GM18870 (cell line): ENCODE data around the gene ZGRF1.
"Not testable (repeated sequence)": the region's sequence is repeated elsewhere in the genome, so short reads cannot be mapped to it uniquely, and the experiment has no call there.

ENCODE experiments used
- ATAC-seq: cut with Tn5 transposase; IDR thresholded peaks from one replicate; pipeline ENCODE4 v1.9.1; 2021; ENCODE audit warnings: moderate library complexity; ENCODE audit not compliant: unreplicated experiment

ZGRF1 gene

GRCh38 chr4:112642526-112642925, 5.8 kb upstream of the ZGRF1 start:
- no peak for ATAC-seq

DNA sequence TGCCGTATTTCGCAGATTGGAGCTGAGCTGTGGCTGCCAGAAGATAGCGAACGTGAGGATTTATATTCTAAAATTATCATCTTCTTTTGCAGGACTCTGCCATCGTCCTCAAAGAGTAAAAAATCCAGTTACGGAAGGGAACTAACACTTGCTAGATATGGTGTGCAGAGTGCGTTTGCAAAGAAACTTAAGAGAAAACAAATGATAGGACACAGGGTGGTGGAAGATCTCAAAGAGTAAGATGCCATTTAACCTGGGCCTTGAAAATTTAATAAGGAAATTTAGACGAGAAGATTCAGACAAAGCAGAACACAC, 800 bp upstream of the ZGRF1 start:
- no peak for ATAC-seq

DNA sequence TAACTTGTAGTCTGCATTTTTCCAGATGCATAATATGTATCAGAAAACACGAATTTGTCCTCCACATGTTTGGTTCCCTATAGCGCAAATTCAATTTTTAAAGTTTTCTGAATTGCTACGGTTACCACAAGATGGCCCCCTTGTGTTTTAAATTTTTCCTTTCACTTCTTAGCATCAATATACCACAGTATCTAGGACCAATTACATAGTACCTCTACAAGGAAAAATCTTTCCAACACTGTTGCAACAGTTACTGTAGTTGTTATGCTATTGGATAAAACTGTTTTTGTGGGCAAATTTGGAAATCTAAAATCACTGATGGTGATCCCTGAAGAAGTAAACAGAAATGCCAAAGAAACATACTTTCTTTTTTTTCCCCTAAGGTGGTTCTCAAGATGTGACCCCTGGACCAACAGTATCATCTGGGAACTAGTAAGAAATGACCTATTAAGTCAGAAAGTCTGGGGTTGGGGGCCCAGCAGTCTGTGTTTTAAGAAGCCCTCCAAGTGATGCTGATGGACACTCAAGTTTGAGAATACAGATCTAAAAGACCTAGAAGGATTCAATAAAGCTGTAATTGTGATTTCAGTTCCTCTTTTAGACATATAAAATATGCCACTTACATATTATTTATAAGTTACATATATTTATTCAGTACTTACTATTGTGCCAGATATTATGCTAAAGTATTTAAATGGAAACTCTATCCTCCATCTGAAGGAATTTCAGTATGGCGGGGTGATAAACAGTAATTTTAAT, 3.1 kb downstream of the ZGRF1 start:
- ATAC-seq, result no peak

DNA sequence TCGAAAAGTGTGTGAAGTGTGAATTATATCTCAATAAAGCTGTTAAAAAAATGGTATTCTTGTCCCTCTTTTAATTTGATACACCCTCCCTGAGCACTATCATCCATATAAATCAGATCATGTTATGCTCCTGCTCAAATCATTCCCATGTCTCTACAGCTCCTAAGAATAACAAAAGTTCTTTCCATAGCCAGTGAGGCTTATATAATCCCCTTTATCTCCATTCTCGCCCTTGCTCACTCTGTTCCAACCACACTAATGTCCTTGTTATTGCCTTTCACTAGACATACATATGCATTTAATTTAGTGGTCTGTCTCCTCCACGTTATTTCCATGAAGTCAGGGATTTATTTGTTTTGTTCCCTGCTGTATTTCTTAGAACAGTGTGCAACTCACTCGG, 10.5 kb downstream of the ZGRF1 start:
- ATAC-seq, result no peak

DNA sequence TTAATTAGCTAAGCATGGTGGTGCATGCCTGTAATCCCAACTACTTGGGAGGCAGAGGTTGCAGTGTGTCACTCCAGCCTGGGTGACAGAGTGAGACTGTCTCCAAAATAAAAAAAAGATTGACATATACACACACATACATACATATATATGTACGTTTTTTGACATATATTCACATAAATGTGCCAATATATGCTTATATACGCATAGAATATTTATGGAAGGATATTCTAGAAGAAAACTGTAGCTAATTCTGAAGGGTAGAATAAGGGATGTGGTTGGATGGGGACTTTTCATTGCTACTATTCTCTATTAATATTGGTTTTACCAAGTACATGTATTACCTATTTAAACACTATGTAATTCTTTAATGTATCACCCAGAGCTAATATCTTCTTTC, 19.7 kb downstream of the ZGRF1 start:
- ATAC-seq, result no peak

GRCh38 chr4:112612814-112613213, 23.9 kb downstream of the ZGRF1 start:
- not testable (repeated sequence) for ATAC-seq

GRCh38 chr4:112604589-112604988, 32.1 kb downstream of the ZGRF1 start:
- ATAC-seq, result no peak

GRCh38 chr4:112594993-112595392, 41.7 kb downstream of the ZGRF1 start:
- ATAC-seq, result no peak

GRCh38 chr4:112593438-112594133, 43.1 kb downstream of the ZGRF1 start:
- peak; percentile 77 for ATAC-seq

- no peak for ATAC-seq
Measured at GRCh38 chr4:112592717-112593116, 44.0 kb downstream of the ZGRF1 start.

GRCh38 chr4:112591593-112591992, 45.1 kb downstream of the ZGRF1 start:
- ATAC-seq, result no peak

- no peak for ATAC-seq
Measured at GRCh38 chr4:112589206-112589605, 47.5 kb downstream of the ZGRF1 start.

DNA sequence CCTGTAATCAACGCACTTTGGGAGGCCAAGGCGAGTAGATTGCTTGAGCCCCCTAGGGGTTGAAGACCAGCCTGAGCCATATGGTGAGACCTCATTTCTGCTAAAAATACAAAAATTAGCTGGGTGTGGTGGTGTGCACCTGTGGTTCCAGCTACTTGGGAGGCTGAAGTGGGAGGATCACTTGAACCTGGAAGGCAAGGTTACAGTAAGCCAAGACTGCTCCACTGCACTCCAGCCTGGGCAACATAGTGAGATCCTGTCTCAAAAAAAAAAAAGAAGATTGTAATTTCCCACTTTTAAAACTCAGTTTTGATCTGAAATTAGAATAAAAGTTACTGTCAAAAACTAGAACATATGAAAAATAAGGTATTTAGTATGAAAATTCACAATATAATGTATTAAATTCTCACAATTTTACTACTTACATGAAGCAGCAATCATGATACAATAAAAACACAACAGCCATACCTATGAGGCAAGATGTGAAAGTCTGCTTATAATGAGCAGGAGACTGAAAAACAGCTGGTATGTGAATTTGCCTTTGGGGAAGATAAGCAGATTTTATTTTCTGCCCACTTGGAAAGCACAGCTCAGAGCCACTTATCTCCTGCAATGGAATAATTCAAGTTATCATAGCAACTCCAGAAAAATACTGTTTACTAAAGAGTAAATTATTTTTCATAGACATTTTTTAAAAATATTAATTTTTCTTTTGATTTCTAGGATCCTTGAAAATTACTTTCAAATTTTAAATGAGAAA, 50.6 kb downstream of the ZGRF1 start:
- no peak for ATAC-seq

GRCh38 chr4:112567536-112567935, 69.2 kb downstream of the ZGRF1 start:
- ATAC-seq, result no peak

GRCh38 chr4:112564706-112565270, 71.9 kb downstream of the ZGRF1 start:
- ATAC-seq, result no peak

GRCh38 chr4:112563431-112564200, 73.1 kb downstream of the ZGRF1 start:
- no peak for ATAC-seq

DNA sequence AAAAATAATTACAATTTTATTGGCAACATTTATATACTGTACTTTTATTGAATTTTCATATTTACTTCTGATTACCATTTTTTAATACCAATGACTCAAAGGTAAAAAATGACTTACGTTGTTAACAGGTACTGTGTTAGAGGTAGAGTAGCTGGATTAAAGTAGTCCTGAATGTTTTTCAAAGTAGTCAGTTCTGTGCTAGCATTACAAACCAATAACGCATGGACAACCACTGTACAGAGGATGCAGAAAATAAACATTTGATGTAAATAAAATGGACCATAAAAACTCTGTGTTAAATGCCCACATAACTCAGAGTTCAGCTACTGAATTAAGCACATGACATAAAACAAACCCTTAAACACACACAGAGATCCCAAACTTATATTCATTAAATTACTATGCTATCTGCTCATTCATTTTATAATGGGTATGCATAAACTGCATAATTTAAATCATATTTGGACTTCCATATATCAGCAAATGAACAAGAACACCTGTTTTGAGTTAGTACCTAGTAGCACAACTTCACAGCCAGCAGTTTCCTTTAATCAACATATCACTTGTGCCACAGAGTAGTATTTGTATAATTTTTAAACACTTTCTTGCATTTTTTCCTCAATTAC, 74.3 kb downstream of the ZGRF1 start:
- no peak for ATAC-seq

GRCh38 chr4:112560084-112560483, 76.6 kb downstream of the ZGRF1 start:
- peak; percentile 36 for ATAC-seq

- no peak for ATAC-seq
Measured at GRCh38 chr4:112559053-112559452, 77.7 kb downstream of the ZGRF1 start.

GRCh38 chr4:112557676-112558411, 78.9 kb downstream of the ZGRF1 start:
- ATAC-seq, result no peak
